Upper lobe of right lung (tissue), 1 donor: ENCODE measurements around the gene AGPAT3. TPM values are rescaled to one million over a fixed set of nuclear protein-coding genes. Genes with fewer than 3 reads are reported as not detected.

ENCODE experiments used
- ATAC-seq: fragments of 200-7000 bp; cut with Tn5 transposase; one replicate; pipeline ENCODE4 v1.9.1; 2020; ENCODE audit warnings: mild to moderate bottlenecking, moderate library complexity
- DNase-seq: peaks from one replicate; pipeline ENCODE4 v3.0.0-alpha.2; 2020
- H3K27ac ChIP-seq: fragments of 200-600 bp; one replicate; pipeline ENCODE4 v1.8.0; 2022
- H3K27me3 ChIP-seq: fragments of 200-600 bp; one replicate; pipeline ENCODE4 v1.8.0; 2022; ENCODE audit warnings: mild to moderate bottlenecking
- H3K36me3 ChIP-seq: fragments of 200-600 bp; one replicate; pipeline ENCODE4 v1.8.0; 2022
- H3K4me1 ChIP-seq: fragments of 200-600 bp; one replicate; pipeline ENCODE4 v1.8.0; 2022
- H3K4me3 ChIP-seq: fragments of 200-600 bp; one replicate; pipeline ENCODE4 v1.8.0; 2022; ENCODE audit warnings: mild to moderate bottlenecking
- H3K9me3 ChIP-seq: fragments of 200-600 bp; one replicate; pipeline ENCODE4 v1.8.0; 2022
- CTCF ChIP-seq: fragments of 200-600 bp; IDR thresholded peaks from one replicate; pipeline ENCODE4 v1.8.0; 2022; ENCODE audit warnings: antibody characterized with exemption
- intact Hi-C: fragments of 100-400 bp; cut with DNase I; formaldehyde crosslinking; loops from one replicate; pipeline ENCODE4 v1.11.0; 2022
- total RNA-seq: library from RNA; stranded (reverse); fragmentation: NEBNext Ultra II Directional; extraction: Animal tissue kit (Norgen Biotek cat#: 25700); gene quantifications from one replicate; pipeline ENCODE4 v1.2.1, GENCODE V29; 2021
- donor health status: DM: no; HTN: yes; CAD: no; lungs with severe emphysema.

The AGPAT3 gene
- total RNA-seq, 1 donor from 2014 or later, result 86.0 TPM

GRCh38 chr21:43995521-43996105, 130.6 kb downstream of the AGPAT3 start:
- no peaks in the 10 kb centered on the region for H3K36me3 ChIP-seq
- DNase-seq, result no peak

GRCh38 chr21:43997766-43998742, 133.0 kb downstream of the AGPAT3 start:
- H3K27me3 ChIP-seq, result no peaks in the 10 kb centered on the region
- H3K9me3 ChIP-seq, result no peaks in the 10 kb centered on the region
- ATAC-seq (no peak), DNase-seq (no peak)
- no peak overlapping the region for H3K4me3 ChIP-seq
- no peak overlapping the region for H3K27ac ChIP-seq
- TF ChIP-seq CTCF, result no peak
- intact Hi-C loops, result no loop called here
- H3K36me3 ChIP-seq, result no peaks in the 10 kb centered on the region
- no peaks in the 10 kb centered on the region for H3K4me1 ChIP-seq

More at GRCh38 chr21:43995521-43996105, 130.6 kb downstream of the AGPAT3 start:
- TF ChIP-seq CTCF, result no peak
- H3K9me3 ChIP-seq, result no peaks in the 10 kb centered on the region
- H3K27ac ChIP-seq, result no peak overlapping the region
- no peak for ATAC-seq
- intact Hi-C loops, result no loop called here
- H3K4me1 ChIP-seq, result no peaks in the 10 kb centered on the region
- no peak overlapping the region for H3K4me3 ChIP-seq
- no peaks in the 10 kb centered on the region for H3K27me3 ChIP-seq

- Histone ChIP-seq H3K27me3 (no peaks in the 10 kb centered on the region), H3K4me1 (no peaks in the 10 kb centered on the region), H3K4me3 (no peak overlapping the region), H3K36me3 (no peaks in the 10 kb centered on the region), H3K27ac (no peak overlapping the region), H3K9me3 (no peaks in the 10 kb centered on the region)
- intact Hi-C loops, result no loop called here
- TF ChIP-seq CTCF, result no peak
- no peak for ATAC-seq
- DNase-seq, result no peak
Measured at GRCh38 chr21:44000360-44000759, 135.3 kb downstream of the AGPAT3 start.

- no peak overlapping the region for H3K4me3 ChIP-seq
- no peaks in the 10 kb centered on the region for H3K36me3 ChIP-seq
- H3K4me1 ChIP-seq, result no peaks in the 10 kb centered on the region
- TF ChIP-seq CTCF, result no peak
- intact Hi-C loops, result no loop called here
- ATAC-seq (no peak), DNase-seq (no peak)
- H3K27me3 ChIP-seq, result no peaks in the 10 kb centered on the region
- no peak overlapping the region for H3K27ac ChIP-seq
- no peaks in the 10 kb centered on the region for H3K9me3 ChIP-seq
Measured at GRCh38 chr21:44002511-44002910, 137.5 kb downstream of the AGPAT3 start.

- ATAC-seq (no peak), DNase-seq (no peak)
- TF ChIP-seq CTCF, result no peak
- Histone ChIP-seq H3K4me3 (no peak overlapping the region), H3K27ac (no peak overlapping the region), H3K9me3 (no peaks in the 10 kb centered on the region), H3K36me3 (no peaks in the 10 kb centered on the region), H3K4me1 (no peaks in the 10 kb centered on the region), H3K27me3 (no peaks in the 10 kb centered on the region)
- intact Hi-C loops, result no loop called here
Measured at GRCh38 chr21:44003307-44003966, 138.4 kb downstream of the AGPAT3 start.
